H9 (cell line): ENCODE measurements around the gene CMYA5. TPM values are rescaled to one million over a fixed set of nuclear protein-coding genes. Genes with fewer than 3 reads are reported as not detected.
A peak's percentile ranks its signal among the peaks of the same experiment; 100 is the strongest.

Source experiments
- DNase-seq: peaks from one replicate; pipeline ENCODE4 v3.0.0-alpha.2; 2017
- H2AFZ ChIP-seq: one replicate; pipeline ENCODE4 v1.6.1; 2013; ENCODE audit warnings: mild to moderate bottlenecking, low read length, control low read depth, moderate library complexity
- H2AK5ac ChIP-seq: 2 replicates; pipeline ENCODE4 v1.6.1; 2013; ENCODE audit warnings: low read length, control low read depth, mixed read lengths; ENCODE audit not compliant: insufficient read length
- H2BK120ac ChIP-seq: one replicate; pipeline ENCODE4 v1.6.1; 2013; ENCODE audit warnings: low read depth, mild to moderate bottlenecking, low read length, control low read depth, inconsistent platforms; ENCODE audit not compliant: poor library complexity, severe bottlenecking
- H2BK12ac ChIP-seq: 2 replicates; pipeline ENCODE4 v1.6.1; 2013; ENCODE audit warnings: low read length, control low read depth, mixed read lengths, low read depth; ENCODE audit not compliant: insufficient read length
- H2BK15ac ChIP-seq: 2 replicates; pipeline ENCODE4 v1.6.1; 2013; ENCODE audit warnings: low read depth, low read length, control low read depth
- H2BK20ac ChIP-seq: one replicate; pipeline ENCODE4 v1.6.1; 2013; ENCODE audit warnings: low read depth, mild to moderate bottlenecking, low read length, control low read depth, inconsistent platforms; ENCODE audit not compliant: poor library complexity, severe bottlenecking
- H2BK5ac ChIP-seq: 2 replicates; pipeline ENCODE4 v1.6.1; 2013; ENCODE audit warnings: low read length, control low read depth, mixed read lengths; ENCODE audit not compliant: insufficient read length
- H3K14ac ChIP-seq: 2 replicates; pipeline ENCODE4 v1.6.1; 2013; ENCODE audit warnings: low read length, control low read depth; ENCODE audit not compliant: insufficient read depth
- H3K18ac ChIP-seq: 2 replicates; pipeline ENCODE4 v1.6.1; 2013; ENCODE audit warnings: low read depth, mild to moderate bottlenecking, mixed read lengths, low read length, control low read depth; ENCODE audit not compliant: insufficient read length
- H3K23ac ChIP-seq: 2 replicates; pipeline ENCODE4 v1.6.1; 2013; ENCODE audit warnings: low read length, control low read depth, mixed read lengths, low read depth; ENCODE audit not compliant: insufficient read length
- H3K23me2 ChIP-seq: 2 replicates; pipeline ENCODE4 v1.6.1; 2013; ENCODE audit warnings: low read depth, mild to moderate bottlenecking, mixed read lengths, low read length, control low read depth; ENCODE audit not compliant: insufficient read length, poor library complexity, severe bottlenecking
- H3K27ac ChIP-seq: 2 replicates; pipeline ENCODE4 v1.5.1; 2013; ENCODE audit warnings: low read length, control low read depth, mixed read lengths, low read depth; ENCODE audit not compliant: insufficient read length
- H3K27me3 ChIP-seq: 2 replicates; pipeline ENCODE4 v1.6.1; 2013; ENCODE audit warnings: low read length, control low read depth, inconsistent platforms; ENCODE audit not compliant: insufficient read depth
- H3K4ac ChIP-seq: 2 replicates; pipeline ENCODE4 v1.6.1; 2013; ENCODE audit warnings: low read depth, mild to moderate bottlenecking, control low read depth, inconsistent platforms, low read length, moderate library complexity
- H3K4me1 ChIP-seq: 2 replicates; pipeline ENCODE4 v1.6.1; 2013; ENCODE audit warnings: low read length, control low read depth, inconsistent platforms; ENCODE audit not compliant: insufficient read depth
- H3K4me2 ChIP-seq: 2 replicates; pipeline ENCODE4 v1.6.1; 2013; ENCODE audit warnings: low read length, control low read depth, mixed read lengths; ENCODE audit not compliant: insufficient read length, insufficient read depth
- H3K56ac ChIP-seq: 2 replicates; pipeline ENCODE4 v1.6.1; 2013; ENCODE audit warnings: low read depth, mild to moderate bottlenecking, mixed read lengths, low read length, control low read depth; ENCODE audit not compliant: insufficient read length
- H3K79me1 ChIP-seq: 2 replicates; pipeline ENCODE4 v1.6.1; 2013; ENCODE audit warnings: low read depth, mild to moderate bottlenecking, moderate library complexity, low read length, control low read depth, inconsistent platforms; ENCODE audit not compliant: insufficient read depth, poor library complexity, severe bottlenecking
- H3K79me2 ChIP-seq: 2 replicates; pipeline ENCODE4 v1.6.1; 2013; ENCODE audit warnings: low read length, control low read depth, inconsistent platforms; ENCODE audit not compliant: insufficient read depth
- H3K9ac ChIP-seq: 2 replicates; pipeline ENCODE4 v1.6.1; 2013; ENCODE audit warnings: low read length, control low read depth, mixed read lengths; ENCODE audit not compliant: insufficient read length; ENCODE audit errors: extremely low read depth
- H3K9me3 ChIP-seq: one replicate; pipeline ENCODE4 v1.6.1; 2013; ENCODE audit warnings: low read depth, low read length, inconsistent platforms; ENCODE audit not compliant: control insufficient read depth
- H3T11ph ChIP-seq: one replicate; pipeline ENCODE4 v1.6.1; 2013; ENCODE audit warnings: mild to moderate bottlenecking, low read length, control low read depth, inconsistent platforms
- H4K20me1 ChIP-seq: one replicate; pipeline ENCODE4 v1.6.1; 2013; ENCODE audit not compliant: control insufficient read depth, insufficient read length, insufficient read depth
- H4K5ac ChIP-seq: 2 replicates; pipeline ENCODE4 v1.6.1; 2013; ENCODE audit warnings: low read depth, mild to moderate bottlenecking, mixed read lengths, low read length, control low read depth; ENCODE audit not compliant: insufficient read length
- H4K8ac ChIP-seq: replicated peaks from 2 replicates; pipeline ENCODE4 v1.6.1; 2013; ENCODE audit warnings: low read length, control low read depth, mixed read lengths, low read depth; ENCODE audit not compliant: insufficient read length
- H4K91ac ChIP-seq: 2 replicates; pipeline ENCODE4 v1.6.1; 2013; ENCODE audit warnings: low read depth, mild to moderate bottlenecking, moderate library complexity, mixed read lengths, low read length, control low read depth; ENCODE audit not compliant: insufficient read length
- H3K27ac Mint-ChIP-seq, 3 experiments: 2 replicates in 2 of 3; 3 replicates in 1 of 3; pipeline ENCODE4 v1.8.0; 2020 to 2021; ENCODE audit warnings: mixed read lengths in 3 of 3, mild to moderate bottlenecking in 1 of 3, moderate library complexity in 1 of 3
- H3K27me3 Mint-ChIP-seq: 2 replicates; pipeline ENCODE4 v1.8.0; 2021; ENCODE audit warnings: low read depth, mild to moderate bottlenecking, moderate library complexity, mixed read lengths
- H3K36me3 Mint-ChIP-seq, 3 experiments: 2 replicates in 2 of 3; 3 replicates in 1 of 3; pipeline ENCODE4 v1.8.0; 2020 to 2021; ENCODE audit warnings: low read depth in 3 of 3, mixed read lengths in 3 of 3; ENCODE audit not compliant: insufficient read depth in 1 of 3
- H3K4me1 Mint-ChIP-seq, 2 experiments: 2 replicates each; pipeline ENCODE4 v1.8.0; 2020; ENCODE audit warnings: mixed read lengths in 2 of 2
- H3K4me3 Mint-ChIP-seq, 2 experiments: 2 replicates in 1 of 2; 3 replicates in 1 of 2; pipeline ENCODE4 v1.8.0; 2020 to 2021; ENCODE audit warnings: mild to moderate bottlenecking in 2 of 2, mixed read lengths in 2 of 2, moderate library complexity in 1 of 2
- H3K9me3 Mint-ChIP-seq, 2 experiments: 2 replicates in 1 of 2; 3 replicates in 1 of 2; pipeline ENCODE4 v1.8.0; 2020; ENCODE audit warnings: mild to moderate bottlenecking in 2 of 2, mixed read lengths in 2 of 2, moderate library complexity in 1 of 2
- CTCF ChIP-seq: fragments of 200-600 bp; sonication (generic); conservative IDR thresholded peaks from 3 replicates; pipeline ENCODE4 v1.8.0; 2021; ENCODE audit warnings: antibody characterized with exemption, mild to moderate bottlenecking
- WGBS: extraction: QIAGEN DNeasy Blood & Tissue Kit; methylation state at CpG from one replicate; pipeline ENCODE4 v1.1.7; 2013; ENCODE audit warnings: missing lambda C conversion rate, low lambda C conversion rate, mixed read lengths; ENCODE audit not compliant: insufficient read length; ENCODE audit errors: extremely low coverage; 5-methylcytosine and 5-hydroxymethylcytosine counted together
- total RNA-seq: library from RNA; stranded (reverse); gene quantifications from 2 replicates; pipeline ENCODE4 v1.2.1, GENCODE V29; 2021

The CMYA5 gene
- total RNA-seq, 1 experiment from 2014 or later, result 1.8 TPM

- Histone ChIP-seq H3K4me2 (no peak overlapping the region), H2AK5ac (no peak overlapping the region), H3K9ac (no peak overlapping the region), H3K79me1 (no peaks in the 10 kb centered on the region), H3K27ac (no peak overlapping the region), H2BK20ac (no peak overlapping the region), H3K27me3 (no peaks in the 10 kb centered on the region), H3K4me1 (no peaks in the 10 kb centered on the region), H2BK5ac (no peak overlapping the region), H4K91ac (no peak overlapping the region), H3K18ac (no peak overlapping the region), H3K23ac (no peak overlapping the region), H3K79me2 (no peaks in the 10 kb centered on the region), H3K23me2 (no peaks in the 10 kb centered on the region), H4K8ac (no peak overlapping the region), H3K9me3 (no peaks in the 10 kb centered on the region), H4K20me1 (no peaks in the 10 kb centered on the region), H4K5ac (no peak overlapping the region), H3K14ac (no peak overlapping the region), H3T11ph (no peak overlapping the region), H2BK120ac (no peak overlapping the region), H3K56ac (no peak overlapping the region), H3K4ac (no peak overlapping the region), H2AFZ (no peak overlapping the region), H2BK12ac (no peak overlapping the region), H2BK15ac (no peak overlapping the region)
- Mint-ChIP-seq H3K4me1 (peaks cover 11 to 18% of the 10 kb centered on the region in 2 experiments), H3K36me3 (peaks cover 5 to 14% (median 5%) of the 10 kb centered on the region in 3 experiments), H3K27ac (no peak overlapping the region; a peak in 2 of 7 replicates), H3K4me3 (no peak overlapping the region), H3K27me3 (peaks cover 3% of the 10 kb centered on the region), H3K9me3 (peaks cover 12% of the 10 kb centered on the region in 2 experiments; a peak in 3 of 5 replicates)
- DNase-seq, result peak; percentile 94
- WGBS, result no CpG with 5 or more reads among the region's 13 CpGs
- peak; percentile 79 for TF ChIP-seq CTCF
Observed at GRCh38 chr5:79774171-79774854, 84.7 kb downstream of the CMYA5 start.
